GM19397 (cell line): ENCODE data around the gene TMEM192.
A peak's percentile ranks its signal among the peaks of the same experiment; 100 is the strongest.
"Not testable (repeated sequence)": the region's sequence is repeated elsewhere in the genome, so short reads cannot be mapped to it uniquely, and the experiment has no call there.

Experiments
- ATAC-seq: cut with Tn5 transposase; IDR thresholded peaks from one replicate; pipeline ENCODE4 v1.9.1; 2021; ENCODE audit warnings: mild to moderate bottlenecking, moderate library complexity; ENCODE audit not compliant: unreplicated experiment

Gene TMEM192

DNA sequence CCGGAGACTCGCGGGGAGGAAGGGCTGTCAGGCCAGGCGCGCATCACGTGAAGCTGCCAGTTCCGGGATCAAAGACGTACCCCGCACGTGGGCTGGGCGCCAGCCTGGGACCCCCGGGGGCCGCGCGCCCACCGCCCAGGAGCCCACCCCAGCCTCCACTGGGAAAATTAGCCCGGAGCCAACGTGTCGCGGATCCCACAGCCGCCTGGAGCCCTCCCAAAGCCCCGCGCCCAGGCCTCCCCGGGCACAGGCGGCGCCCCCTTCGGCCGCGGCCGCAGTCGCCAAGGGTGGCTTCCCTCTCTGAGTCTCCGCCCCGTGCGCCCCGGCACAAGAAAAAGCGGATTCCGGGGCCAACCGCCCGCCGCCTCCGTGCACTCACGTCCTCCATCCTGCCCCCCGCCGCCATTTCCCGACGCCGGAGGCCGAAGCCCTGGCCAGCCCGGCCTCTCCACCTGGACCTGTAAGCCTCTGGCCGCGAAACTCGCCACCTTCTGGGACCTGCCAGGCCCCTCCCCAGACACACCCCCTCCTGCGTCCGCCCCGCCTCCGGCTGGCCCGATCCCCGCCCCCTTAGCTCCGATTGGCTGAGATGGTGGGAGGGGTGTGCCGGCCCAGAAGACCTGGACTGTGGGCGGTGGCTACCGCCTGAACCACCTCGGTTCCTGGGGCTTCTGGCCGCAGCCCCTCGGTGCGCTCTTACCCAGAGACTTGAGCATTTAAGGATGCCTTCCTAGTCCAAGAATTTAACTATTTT, at the start of gene TMEM192:
Gene TMEM192 (minus strand): TSS at position 493 of the 754 bp plus-strand sequence. CDS start 87 bp downstream, at position 406.
- peak; percentile 96 for ATAC-seq

DNA sequence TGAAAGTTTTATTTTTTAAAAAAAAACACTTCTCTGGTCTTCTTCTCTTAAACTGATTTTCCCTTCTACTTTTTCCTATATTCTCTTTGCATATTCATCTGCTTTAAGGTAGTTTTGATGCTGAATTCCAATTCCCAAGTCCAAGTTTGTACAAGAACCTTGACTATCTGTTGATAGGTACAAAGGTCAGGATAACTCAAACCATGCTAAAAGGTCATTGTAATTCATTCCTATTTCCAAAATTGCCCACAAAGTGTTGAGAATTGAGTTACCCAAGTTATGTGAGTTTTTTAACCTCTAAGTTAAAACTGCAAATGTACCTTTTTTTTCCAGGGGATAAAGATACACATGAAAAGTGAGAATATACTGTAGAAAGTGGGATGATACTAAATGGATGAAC, 46.1 kb upstream of the TMEM192 start:
- no peak for ATAC-seq

DNA sequence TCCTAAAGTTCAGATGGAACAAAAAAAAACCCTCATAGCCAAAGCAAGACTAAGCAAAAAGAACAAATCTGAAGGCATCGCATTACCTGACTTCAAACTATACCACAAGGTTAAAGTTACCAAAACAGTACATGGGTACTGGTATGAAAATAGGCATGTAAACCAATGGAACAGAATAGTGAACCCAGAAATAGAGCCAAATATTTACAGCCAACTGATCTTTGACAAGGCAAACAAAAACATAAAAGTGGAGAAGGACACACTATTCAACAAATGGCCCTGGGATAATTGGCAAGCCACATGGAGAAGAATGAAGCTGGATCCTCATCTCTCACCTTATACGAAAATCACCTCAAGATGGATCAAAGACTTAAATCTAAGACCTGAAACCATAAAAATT, 44.2 kb upstream of the TMEM192 start:
- ATAC-seq, result no peak

DNA sequence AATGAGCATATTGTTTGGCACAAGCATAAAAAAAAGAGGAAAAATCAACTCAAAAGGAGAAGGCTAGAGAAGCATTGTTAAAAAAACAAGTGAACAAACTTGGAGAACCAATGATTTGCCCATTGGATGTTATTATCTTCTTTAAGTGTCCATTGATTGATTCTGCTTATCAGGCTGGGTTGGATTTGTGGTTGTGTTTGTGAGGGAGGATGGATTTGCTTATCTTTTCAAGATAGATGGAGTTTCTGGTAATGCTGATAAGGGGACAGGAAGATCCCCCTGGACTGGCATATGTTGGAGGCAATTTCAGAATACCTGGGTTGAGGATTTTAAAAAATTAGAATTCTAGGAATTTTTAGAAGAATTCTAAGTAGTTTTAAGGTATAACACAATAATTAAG, 41.8 kb upstream of the TMEM192 start:
- no peak for ATAC-seq

DNA sequence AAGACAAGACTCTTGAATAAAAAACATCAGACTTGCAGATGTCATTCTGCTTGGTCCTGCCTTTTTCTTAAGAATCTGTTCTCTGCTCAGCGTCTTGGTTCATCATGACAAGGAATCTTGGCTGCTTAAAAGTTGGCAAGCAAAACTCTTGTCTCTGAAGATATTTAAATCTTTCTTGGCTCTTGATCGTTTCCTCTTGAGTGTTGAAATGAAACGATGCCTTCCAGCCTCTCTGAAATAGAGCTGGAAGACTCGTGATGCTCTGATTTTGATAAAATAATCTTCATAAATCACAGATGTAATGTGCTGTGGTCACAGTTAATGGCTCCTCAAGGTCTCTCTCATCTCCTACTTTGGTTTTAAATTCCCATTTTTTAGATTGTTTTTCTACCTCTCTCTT, 39.9 kb upstream of the TMEM192 start:
- ATAC-seq, result no peak

DNA sequence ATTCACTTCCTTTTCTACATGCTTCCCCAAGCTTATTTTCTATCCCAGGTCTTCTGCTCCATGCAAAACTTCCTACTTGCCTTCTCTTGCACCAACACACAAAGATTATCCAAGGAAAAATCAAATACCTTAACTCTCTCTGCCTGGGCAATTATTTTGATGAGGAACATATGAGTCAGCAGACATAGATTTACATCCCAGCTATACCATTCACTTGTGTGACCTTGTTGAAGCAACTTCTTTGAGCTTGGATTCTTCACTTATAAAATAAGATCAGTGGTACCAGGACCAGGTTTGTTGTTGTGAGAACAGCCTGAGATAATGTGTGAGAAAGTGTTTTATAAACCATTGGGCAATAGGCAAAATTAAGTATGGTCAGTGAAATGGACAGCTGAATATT, 39.1 kb upstream of the TMEM192 start:
- ATAC-seq, result no peak

DNA sequence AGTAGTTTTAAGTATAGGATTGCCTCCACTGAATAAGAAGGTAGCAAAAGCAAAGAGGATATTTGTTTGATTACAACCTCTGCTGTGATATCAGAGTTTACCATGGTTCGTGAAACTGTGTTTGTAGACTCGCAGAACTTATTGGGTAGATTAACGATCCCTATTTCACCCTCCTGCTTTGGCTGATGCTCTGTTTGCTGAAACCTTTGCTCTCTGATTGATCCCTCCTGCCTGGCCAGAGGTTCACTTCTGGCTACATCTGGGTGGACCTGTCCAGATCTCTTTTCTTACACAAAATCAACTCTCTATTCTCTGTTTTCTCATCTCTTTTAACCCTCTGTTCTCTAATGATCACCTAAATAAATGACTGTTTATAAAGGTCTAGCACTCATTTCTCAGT, 37.9 kb upstream of the TMEM192 start:
- ATAC-seq, result no peak

DNA sequence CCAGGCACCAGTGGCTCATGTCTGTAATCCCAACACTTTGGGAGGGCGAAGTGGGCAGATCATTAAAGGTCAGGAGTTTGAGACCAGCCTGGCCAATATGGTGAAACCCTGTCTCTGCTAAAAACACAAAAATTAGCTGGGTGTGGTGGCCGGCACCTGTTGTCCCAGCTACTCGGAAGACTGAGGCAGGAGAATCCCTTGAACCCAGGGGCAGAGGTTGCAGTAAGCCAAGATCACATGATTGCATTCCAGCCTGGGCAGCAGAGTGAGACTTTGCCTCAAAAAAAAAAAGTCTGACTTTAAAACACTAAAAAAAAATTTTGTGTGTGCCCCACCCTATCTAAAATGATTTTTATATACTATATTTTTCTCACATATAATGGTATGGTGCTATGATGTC, 26.2 kb upstream of the TMEM192 start:
- no peak for ATAC-seq

DNA sequence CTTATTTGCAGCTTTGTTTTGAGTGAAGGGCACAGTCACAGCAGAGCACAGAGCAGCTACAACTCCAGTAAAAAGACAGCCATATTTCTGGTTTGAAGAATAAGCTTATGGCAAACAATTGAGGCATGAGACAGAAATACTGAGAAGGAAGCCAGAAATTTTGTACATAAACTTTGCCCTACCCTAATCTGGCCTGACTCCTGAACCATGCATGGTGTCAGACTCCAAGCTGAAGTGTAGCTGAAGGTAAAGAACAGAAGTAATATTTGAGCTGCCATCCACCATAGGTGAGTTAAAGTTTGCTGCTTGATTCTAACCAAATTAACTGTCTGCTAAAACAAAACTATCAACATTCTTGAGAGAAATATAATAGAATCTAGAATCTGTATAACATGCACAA, 24.5 kb upstream of the TMEM192 start:
- no peak for ATAC-seq

DNA sequence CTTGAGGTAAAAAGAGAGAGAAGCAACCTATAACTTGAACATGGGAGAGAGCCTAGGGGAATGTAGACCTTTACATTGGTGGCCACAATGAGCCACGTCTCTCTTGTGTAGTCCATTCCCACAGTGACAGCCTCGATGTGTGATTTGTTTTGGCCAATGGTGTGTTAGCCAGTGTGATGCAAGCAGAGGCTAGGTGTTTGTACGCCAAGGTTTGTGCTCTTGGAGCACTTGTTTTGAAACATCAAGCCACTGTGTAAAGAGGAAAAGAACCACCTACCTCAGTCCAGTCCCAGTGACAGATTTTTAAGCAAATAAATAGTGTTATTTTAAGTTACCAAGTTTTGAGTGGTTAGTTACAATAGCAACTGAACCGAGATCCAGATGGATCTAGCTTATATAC, 23.9 kb upstream of the TMEM192 start:
- no peak for ATAC-seq

DNA sequence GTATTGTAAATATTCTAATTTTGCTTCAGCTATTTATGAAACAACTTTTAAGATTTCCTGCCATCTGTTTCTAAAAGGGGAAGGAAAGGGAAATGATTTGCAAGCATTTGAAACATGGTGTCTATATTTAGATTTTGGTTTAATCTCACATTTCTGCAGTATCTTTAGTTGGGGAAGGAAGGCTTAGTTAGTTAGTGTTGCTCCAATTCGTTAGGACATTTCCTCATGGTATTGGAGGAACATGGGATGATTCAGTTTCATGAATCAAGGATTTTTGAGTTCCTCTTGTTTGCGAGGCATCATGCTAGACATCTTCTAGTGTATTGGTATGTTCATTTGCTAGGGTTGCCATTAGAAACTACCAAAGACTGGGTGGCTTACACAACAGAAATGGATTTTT, 20.5 kb upstream of the TMEM192 start:
- ATAC-seq, result no peak

DNA sequence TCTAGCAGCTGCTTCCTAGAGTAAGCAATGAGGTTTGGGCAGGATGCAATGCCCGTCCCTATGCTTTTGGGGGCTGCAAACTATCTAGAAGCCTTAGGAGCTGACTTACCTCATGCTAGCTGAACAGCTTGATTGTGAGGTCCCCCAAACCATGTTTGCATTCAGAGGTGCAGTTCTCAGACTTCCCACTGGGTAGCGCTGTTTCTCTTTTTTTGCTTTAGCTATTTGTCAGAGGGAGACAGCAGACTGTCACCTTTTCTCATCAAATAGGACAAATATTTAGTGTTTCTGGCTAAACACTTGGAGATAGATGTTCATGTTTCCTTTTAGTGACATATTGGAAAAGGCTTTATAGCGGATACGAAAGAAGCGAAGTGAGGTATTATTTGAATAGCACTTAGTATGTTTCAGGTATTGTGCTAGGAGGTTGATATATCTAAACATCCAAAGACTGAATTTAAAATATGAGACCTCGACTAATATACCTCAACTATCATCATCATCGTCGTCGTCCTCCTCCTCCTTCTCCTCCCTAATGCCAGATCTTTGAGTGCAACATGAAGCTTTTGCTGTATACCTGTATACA, 18.7 kb upstream of the TMEM192 start:
- ATAC-seq, result peak; percentile 72

DNA sequence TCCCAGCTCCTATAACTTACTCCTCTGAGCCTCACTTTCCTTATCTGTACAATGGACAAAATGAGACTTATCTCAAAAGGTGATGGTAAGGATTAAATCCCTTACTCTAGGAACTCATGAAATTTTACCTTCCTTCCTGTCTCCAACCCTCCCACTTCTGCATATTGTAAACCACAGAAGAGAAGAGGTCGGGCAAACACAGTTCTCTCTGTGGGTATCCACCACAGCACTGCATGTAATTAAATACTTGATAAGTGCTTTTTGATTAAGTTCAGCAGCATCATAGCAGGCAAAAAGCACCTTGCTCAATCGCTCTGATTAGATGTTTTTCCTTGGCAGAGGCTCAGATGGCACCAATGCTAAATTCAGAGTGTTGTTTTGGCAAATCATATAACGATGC, 17.3 kb upstream of the TMEM192 start:
- no peak for ATAC-seq

DNA sequence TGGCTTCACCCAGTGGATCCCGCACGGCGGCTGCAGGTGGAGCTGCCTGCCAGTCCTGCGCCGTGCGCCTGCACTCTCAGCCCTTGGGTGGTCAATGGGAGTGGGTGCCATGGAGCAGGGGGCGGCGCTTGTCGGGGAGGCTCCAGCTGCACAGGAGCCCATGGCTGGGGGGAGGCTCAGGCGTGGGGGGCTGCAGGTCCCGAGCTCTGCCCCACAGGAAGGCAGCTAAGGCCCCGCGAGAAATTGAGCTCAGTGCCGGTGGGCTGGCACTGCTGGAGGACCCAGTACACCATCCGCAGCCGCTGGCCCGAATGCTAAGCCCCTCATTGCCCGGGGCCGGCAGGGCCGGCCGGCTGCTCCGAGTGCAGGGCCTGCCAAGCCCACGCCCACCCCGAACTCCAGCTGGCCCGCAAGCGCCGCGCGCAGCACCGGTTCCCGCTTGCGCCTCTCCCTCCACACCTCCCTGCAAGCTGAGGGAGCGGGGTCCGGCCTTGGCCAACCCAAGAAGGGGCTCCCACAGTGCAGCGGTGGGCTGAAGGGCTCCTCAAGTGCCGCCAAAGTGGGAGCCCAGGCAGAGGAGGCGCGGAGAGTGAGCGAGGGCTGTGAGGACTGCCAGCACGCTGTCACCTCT, 13.3 kb upstream of the TMEM192 start:
- not testable (repeated sequence) for ATAC-seq

DNA sequence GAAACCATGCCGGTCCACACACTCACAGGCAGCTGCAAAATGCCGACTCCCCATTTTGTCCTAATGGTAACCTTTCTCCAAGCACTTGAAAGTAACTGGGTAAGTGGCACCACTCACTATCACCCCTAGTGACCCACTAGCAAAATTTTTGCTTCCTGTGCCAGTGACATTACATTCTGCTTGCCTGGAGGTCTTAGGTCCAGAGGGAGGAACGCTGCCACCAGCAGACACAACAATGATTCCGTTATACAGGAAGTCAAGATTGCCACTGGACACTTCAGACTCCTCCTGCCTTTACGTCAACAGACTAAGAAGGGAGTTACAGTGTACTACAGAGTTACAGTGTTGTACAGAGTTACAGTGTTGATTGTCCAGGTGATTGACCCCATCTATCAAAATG, 11.8 kb upstream of the TMEM192 start:
- ATAC-seq, result no peak

DNA sequence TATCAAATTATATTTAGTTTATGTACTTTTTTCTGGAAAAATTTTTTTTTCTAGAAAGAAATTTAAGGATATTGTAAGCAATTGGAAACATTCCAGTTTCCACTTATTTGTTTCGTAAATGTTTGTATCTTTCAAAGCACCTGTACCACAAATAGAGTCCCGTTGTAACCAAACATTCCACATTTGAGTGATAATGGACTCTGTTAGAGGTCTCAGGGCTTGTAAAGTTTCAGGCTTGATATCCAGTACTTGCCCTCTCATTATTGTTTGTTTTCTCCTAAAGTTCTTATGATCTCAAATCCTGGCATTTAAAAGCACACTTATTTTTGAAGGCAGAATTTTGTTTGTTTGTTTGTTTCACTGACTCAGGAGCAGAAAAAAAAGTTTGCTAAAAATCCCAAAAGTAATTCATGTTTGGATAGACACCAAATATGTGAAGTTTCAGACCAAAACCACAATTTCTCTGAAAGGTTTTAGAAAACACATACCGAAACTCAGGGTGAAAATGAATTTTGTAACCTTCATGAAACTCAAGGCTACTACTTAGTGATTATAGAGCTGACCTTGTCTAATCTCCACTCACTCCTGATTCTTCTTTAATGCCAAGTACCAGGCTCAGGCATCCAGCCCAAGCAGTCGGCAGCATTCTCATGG, 5.7 kb upstream of the TMEM192 start:
- ATAC-seq, result peak; percentile 81

DNA sequence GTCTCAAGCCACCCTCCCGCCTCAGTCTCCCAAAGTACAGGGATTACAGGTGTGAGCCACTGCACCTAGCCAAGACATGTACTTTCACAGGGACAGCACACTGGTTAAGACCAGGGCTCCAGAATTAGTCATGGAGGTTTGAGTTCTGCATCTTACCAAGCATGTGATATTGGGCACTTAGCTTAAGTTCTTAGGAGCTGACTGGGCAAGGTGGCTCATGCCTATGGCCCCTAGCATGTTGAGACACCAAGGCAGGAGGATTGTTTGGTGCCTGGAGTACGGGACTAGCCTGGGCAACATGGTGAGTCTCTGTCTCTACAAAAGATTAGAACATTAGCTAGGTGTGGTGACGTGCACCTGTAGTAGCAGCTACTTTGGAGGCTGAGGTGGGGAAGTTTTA, 2.6 kb upstream of the TMEM192 start:
- ATAC-seq, result no peak

DNA sequence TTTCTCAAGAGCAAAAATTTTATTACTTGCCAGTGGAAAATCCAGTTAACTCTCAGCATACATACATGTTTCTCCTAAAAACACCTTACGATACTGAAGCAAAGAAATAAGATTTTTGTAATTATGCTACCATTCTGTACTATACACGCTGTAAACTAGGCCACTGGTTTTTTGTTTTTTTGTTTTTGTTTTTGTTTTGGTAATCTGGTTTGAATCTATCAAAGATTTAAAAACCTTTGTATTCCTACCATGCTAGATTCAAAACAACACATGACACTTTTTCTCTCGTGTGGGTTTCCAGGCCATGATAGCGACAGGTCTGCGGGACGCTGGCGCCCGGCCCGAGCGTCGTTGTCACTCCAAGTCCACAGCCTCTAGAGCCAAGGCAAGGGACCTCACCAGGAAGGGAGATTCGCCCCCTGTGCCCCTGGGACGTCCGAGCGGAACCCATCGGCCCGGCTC, 723 bp downstream of the TMEM192 start:
- no peak for ATAC-seq

DNA sequence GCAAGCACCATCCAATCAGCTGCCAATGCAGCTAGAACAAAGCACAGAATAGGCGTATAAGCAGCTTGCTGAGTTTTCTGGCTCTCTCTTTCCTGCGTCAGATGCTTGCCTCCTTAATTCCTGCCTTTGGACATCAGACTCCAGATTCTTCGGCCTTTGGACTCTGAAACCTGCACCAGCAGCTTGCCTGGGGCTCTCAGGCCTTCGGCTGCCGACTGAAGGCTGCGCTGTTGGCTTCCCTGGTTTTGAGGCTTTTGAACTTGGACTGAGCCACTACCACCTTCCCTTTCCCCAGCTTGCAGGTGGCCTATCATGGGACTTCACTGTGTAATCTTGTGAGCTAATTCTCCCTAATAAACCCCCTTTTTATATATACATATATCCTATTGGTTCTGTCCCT, 6.1 kb downstream of the TMEM192 start:
- no peak for ATAC-seq

DNA sequence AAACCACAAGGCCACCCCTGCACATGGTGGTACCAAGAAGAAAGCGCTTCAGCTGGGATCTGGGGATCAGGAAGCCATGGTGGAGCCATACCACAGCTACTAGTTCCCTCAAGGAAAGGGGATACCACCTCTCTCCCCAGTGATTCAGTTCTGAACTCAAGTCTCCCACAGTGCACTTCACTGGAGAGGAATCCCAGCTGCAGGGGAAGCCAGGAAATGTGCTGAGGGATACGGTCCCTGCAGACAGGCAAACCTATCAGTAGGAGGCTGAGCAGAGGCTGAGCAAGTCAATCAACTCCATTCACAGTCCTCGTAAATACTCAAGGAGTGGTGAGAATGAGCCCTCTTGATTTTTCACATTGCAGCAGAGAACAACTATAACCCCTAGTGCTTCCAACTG, 11.0 kb downstream of the TMEM192 start:
- no peak for ATAC-seq

DNA sequence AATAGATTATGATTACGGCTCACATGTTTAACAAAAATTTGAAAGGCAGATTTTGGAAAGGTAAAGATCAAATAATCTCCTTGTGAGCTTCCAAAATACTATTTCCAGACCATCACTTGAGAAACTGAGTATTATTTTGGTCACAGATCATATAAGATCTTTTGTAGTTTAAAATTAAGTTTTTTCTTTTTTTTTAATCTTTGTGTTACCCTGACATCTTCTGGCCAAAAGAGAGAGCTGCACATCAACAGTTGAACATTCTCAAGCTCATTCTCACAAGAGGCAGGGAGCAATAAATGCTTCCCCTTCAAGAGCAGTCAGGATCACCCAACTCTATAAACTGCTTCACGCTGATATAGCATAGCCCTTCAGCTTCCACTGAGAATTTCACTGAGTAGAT, 15.9 kb downstream of the TMEM192 start:
- no peak for ATAC-seq

DNA sequence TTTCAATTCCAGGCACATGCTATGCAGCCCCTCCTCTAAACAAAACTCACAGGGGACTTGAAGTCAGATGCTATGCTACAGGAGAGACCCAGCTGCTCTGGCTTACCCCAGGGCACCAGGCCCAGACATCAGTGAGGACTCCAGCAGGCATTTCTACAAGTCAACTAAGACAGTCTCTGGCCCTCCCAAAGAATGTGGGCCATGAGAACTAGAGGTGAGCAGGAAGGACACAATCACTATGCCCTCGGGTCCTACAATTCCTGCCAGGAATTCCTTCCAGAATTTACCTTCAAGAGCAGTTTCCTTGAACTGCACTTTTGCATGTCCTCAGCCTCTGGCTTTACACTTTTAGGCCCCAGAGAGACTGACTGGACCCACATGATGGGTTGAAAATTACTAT, 17.4 kb downstream of the TMEM192 start:
- no peak for ATAC-seq
